PC-3 (cell line): ENCODE measurements around the gene WNK2.

Experiments
- CTCF ChIP-seq: fragments of 300-600 bp; sonication (generic); conservative IDR thresholded peaks from 2 replicates; pipeline ENCODE4 v1.5.1; 2017; ENCODE audit warnings: antibody characterized with exemption, low read depth, mild to moderate bottlenecking, low read length
- EZH2phosphoT487 ChIP-seq: fragments of 300-600 bp; sonication (generic); IDR thresholded peaks from 2 replicates; pipeline ENCODE4 v1.6.1; 2018; ENCODE audit warnings: mild to moderate bottlenecking, antibody characterized with exemption, low read length, borderline replicate concordance

- no peak for TF ChIP-seq EZH2phosphoT487
- TF ChIP-seq CTCF = no peak
Observed at GRCh38 chr9:93319301-93319991, 135.5 kb downstream of the WNK2 start.
